Ishikawa (cell line): Measurements from ENCODE around the gene CCR5AS.

Source experiments
- CEBPB ChIP-seq: IDR thresholded peaks from 2 replicates; pipeline ENCODE4 v1.6.1; 2012
- CREB1 ChIP-seq: IDR thresholded peaks from 2 replicates; pipeline ENCODE4 v1.6.1; 2012; ENCODE audit warnings: low read depth
- EP300 ChIP-seq: IDR thresholded peaks from 2 replicates; pipeline ENCODE4 v1.6.1; 2012; ENCODE audit warnings: borderline replicate concordance
- FOXM1 ChIP-seq: IDR thresholded peaks from 2 replicates; pipeline ENCODE4 v1.6.1; 2012; ENCODE audit warnings: low read depth, borderline replicate concordance
- RAD21 ChIP-seq: IDR thresholded peaks from 2 replicates; pipeline ENCODE4 v1.6.1; 2012; ENCODE audit warnings: low read depth
- REST ChIP-seq: IDR thresholded peaks from 2 replicates; pipeline ENCODE4 v1.6.1; 2012; ENCODE audit warnings: low read depth, mild to moderate bottlenecking
- TEAD4 ChIP-seq: IDR thresholded peaks from 2 replicates; pipeline ENCODE4 v1.6.1; 2012

- TF ChIP-seq REST (no peak), FOXM1 (no peak), CEBPB (no peak), TEAD4 (no peak), RAD21 (no peak), CREB1 (no peak), EP300 (no peak)
Observed at GRCh38 chr3:46356909-46357308, 50.0 kb downstream of the CCR5AS start.
